ENCODE results near the gene TBC1D1.
A peak's percentile ranks its signal among the peaks of the same experiment; 100 is the strongest.

Gene TBC1D1

GRCh38 chr4:38060829-38061431 lies 170.0 kb downstream of the TBC1D1 start:
- no peak for DNase-seq

GRCh38 chr4:38062088-38062775 lies 171.3 kb downstream of the TBC1D1 start:
- peak; percentile 59 for DNase-seq

GRCh38 chr4:38062776-38063097 lies 171.9 kb downstream of the TBC1D1 start:
- DNase-seq, result no peak

- no peak for DNase-seq
Measured at GRCh38 chr4:38065176-38065575, 174.3 kb downstream of the TBC1D1 start.

- DNase-seq, result no peak
Measured at GRCh38 chr4:38065900-38066299, 175.0 kb downstream of the TBC1D1 start.

- no peak for DNase-seq
Measured at GRCh38 chr4:38067499-38067898, 176.6 kb downstream of the TBC1D1 start.

- no peak for DNase-seq
Measured at GRCh38 chr4:38068107-38068506, 177.2 kb downstream of the TBC1D1 start.

- DNase-seq, result peak; percentile 9
Measured at GRCh38 chr4:38069271-38069760, 178.4 kb downstream of the TBC1D1 start.

- no peak for DNase-seq
Measured at GRCh38 chr4:38071801-38072431, 181.0 kb downstream of the TBC1D1 start.

- DNase-seq, result no peak
Measured at GRCh38 chr4:38072578-38072977, 181.7 kb downstream of the TBC1D1 start.

GRCh38 chr4:38073596-38074234 lies 182.8 kb downstream of the TBC1D1 start:
- DNase-seq, result no peak

- no peak for DNase-seq
Measured at GRCh38 chr4:38075370-38076152, 184.7 kb downstream of the TBC1D1 start.

GRCh38 chr4:38076153-38076669 lies 185.3 kb downstream of the TBC1D1 start:
- no peak for DNase-seq

- no peak for DNase-seq
Measured at GRCh38 chr4:38077791-38078489, 187.1 kb downstream of the TBC1D1 start.

GRCh38 chr4:38078590-38079421 lies 187.9 kb downstream of the TBC1D1 start:
- DNase-seq, result no peak

GRCh38 chr4:38080061-38080974 lies 189.4 kb downstream of the TBC1D1 start:
- DNase-seq, result no peak

GRCh38 chr4:38082021-38082420 lies 191.1 kb downstream of the TBC1D1 start:
- DNase-seq, result no peak

GRCh38 chr4:38082424-38083385 lies 191.8 kb downstream of the TBC1D1 start:
- DNase-seq, result no peak
